ENCODE data around the gene BCAN.

Gene BCAN

GRCh38 chr1:156662005-156662799 lies 20.3 kb downstream of the BCAN start:
- no peak for DNase-seq

GRCh38 chr1:156662800-156663055 lies 20.8 kb downstream of the BCAN start:
- DNase-seq, result no peak

- no peak for DNase-seq
Measured at GRCh38 chr1:156663178-156663577, 21.3 kb downstream of the BCAN start.

- no peak for DNase-seq
Measured at GRCh38 chr1:156664046-156664766, 22.3 kb downstream of the BCAN start.

DNA sequence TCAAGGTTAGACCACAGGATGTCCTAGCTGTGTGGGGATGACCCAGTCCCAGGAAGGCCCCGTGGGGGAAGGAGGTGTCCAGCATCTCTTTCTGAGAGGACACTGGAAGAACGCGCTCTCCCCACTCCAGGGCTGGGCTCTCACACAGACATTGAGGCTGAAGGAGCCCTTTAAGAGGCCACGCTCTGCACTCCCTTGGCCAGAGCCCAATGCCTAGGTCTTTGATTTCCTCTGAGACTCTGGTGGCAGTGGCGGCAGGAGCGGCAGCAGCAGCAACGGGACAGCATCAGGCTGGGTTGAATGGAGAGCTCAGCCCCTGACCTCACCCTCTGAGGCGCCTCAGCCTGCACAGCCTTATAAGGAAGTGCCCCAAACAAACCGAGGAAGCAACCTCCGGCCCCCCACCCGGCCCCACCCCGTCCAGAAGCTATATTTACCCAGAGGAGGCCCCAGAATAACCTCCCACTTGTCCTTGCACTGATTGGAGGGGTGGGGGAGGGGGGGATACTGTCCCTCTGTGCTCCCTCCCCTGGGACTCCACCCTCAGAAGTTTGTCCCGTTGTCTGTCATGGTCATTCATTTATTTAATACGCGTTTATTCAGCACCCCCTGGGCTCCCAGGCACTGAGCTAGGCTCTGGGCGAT lies 23.0 kb downstream of the BCAN start:
- DNase-seq, result no peak

GRCh38 chr1:156665539-156665938 lies 23.6 kb downstream of the BCAN start:
- no peak for DNase-seq

- no peak for DNase-seq
Measured at GRCh38 chr1:156666862-156667609, 25.1 kb downstream of the BCAN start.

- DNase-seq, result no peak
Measured at GRCh38 chr1:156667610-156667967, 25.7 kb downstream of the BCAN start.

- no peak for DNase-seq
Measured at GRCh38 chr1:156667968-156668709, 26.2 kb downstream of the BCAN start.

DNA sequence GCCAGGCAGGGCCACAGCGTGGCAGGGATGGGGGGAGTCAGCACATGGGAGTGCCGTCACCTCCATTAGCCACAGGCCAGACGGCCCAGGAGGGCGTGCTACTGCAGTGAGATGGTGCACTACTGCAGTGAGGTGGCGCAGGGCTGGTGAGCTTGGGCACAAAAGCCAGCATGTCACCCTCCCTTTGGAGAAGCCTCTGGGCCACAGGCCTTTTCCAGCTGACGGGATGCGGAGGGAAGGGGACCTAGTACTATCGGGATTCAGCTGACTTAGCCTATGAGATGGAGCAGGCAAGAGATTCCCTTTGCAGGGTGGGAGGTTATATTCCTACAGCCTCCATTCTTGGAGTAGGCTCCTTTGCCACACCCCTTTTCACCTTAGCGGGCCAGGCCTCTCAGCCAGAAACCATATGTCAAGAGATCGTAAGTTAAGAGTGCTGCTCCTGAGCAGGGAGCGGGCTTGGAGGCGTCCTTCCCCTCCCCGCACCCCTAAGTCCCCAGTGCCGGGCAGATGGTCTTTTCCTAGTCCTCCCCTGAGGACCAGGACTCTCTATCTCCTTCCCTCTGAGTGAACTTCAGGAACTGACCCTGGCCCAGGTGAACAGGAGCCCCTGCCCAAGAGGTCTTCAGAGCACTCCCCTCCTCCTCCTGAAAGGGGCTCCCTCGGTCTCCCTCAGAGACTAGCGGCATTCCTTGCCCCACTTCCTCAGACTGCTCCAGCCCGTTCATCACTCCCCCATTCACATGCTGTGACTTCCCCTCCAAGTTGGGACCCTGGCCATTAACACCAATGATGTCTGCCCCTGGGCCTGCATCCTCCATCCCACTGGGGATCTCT lies 27.1 kb downstream of the BCAN start:
- no peak for DNase-seq

- no peak for DNase-seq
Measured at GRCh38 chr1:156669794-156670193, 27.9 kb downstream of the BCAN start.

GRCh38 chr1:156670359-156670758 lies 28.4 kb downstream of the BCAN start:
- no peak for DNase-seq

DNA sequence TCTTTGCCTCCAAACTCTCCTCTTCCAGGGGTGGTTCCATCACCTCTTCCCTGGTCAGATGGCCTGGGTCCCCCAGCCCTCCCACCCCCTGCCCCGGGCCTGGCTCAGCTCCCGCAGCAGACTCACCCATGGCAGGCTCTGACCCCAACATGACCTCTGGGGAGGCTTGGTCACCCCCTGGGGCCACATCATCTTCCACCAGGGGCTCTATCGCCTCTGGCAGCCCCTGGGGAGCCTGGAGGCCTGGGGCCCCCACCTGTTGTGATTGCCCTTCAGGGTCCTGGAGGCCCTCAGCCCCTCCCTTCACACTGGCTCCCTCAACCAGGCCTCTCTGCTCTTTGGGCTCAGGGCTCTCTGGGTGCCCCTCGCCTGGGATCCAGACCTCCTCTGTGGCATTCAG lies 28.9 kb downstream of the BCAN start:
- DNase-seq, result no peak

DNA sequence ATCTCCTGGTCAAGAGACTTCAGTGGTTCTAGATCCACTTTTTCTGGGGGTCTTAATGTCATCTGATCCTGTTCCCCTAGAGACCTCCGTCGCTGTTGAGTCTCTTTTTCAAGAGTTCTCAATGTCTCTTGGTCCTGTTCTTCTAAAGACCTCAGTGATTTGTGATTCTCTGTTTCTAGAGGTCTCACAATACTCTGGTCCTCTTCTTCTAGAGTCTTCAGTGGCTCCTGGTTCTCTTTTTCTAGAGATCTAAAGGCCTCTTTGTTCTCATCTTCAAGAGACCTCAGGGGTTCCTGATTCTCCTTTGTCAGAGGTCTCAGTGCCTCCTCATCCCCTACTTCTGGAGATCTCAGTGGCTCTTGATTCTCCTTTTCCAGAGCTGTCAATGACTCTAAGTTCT lies 29.9 kb downstream of the BCAN start:
- DNase-seq, result no peak

DNA sequence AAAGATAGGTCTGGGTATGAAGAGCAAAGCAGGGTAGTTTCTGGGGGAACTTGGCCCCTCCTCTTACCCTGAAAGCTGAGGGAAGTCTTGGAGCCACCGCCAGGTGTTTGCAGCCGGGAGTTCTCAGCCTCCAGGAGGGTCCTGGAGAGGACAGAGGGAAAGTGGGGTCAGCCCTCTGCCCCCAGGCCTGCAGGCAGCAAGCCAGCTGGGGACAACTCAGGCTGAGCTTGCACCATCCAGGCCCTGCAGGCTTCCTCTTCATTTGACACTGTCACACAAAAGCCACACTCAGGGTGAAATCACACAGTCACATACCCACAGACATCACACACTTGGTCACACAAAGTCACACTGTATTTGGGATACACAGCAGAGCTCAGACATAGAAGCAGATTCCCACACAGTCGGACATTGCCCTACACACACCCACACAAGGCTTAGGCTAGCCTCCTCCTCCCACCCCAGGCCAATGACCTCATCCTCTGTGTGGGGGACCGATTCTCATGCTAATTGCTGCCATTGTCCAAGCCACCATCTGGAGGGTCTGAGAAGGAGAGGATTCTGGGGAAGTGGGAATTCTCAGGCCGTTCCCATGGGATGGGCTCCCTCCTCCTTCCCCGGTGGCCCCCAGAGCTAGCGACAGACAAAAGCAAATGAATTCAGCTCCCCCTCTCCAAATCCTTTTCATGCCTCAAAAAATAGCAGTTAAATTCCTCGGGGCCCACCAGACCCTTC lies 31.6 kb downstream of the BCAN start:
- no peak for DNase-seq

DNA sequence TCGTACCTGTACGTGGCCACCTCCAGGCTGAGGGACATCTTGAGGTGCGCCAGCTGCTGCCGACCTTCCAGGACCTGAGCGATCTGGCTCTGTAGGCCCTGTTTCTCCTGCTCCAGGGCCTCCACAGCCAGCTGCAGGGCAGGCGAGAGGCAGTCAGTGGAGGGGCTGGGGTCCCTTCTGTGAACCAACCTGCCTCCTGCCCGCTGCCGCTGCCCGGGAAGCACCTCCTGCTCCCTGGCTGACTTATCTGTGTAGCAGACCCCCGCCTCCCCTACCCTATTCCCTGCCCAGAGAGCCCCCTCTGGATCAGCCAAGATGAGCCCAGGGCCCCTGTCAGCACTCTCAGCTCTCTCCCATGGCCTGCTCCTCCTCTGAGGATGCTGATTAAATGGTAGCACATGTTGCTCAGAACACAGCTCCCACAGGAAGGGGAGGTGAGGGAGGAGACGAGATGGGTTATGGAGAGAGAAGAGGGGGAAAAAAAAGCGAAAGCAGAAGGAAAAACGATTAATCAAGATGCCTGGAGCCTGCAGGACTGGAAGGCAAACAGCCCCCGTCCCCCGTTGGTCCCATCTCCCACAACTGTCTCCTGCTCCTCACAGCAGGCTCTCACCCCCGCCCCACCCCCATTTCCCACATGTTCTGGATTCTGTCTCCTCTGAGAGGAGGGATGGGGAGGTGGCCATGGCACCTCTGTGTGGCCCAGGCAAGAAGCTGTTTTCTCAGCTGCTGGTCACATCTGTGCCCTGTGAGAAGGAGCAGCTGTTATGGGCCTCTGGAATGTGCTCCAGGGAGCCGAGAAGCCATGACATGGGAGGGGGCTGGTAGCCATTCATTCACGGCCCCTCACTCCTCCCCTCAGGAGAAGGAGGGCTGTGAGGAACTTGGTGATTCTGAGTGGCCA lies 33.5 kb downstream of the BCAN start:
- no peak for DNase-seq

GRCh38 chr1:156676114-156676819 lies 34.4 kb downstream of the BCAN start:
- DNase-seq, result no peak

DNA sequence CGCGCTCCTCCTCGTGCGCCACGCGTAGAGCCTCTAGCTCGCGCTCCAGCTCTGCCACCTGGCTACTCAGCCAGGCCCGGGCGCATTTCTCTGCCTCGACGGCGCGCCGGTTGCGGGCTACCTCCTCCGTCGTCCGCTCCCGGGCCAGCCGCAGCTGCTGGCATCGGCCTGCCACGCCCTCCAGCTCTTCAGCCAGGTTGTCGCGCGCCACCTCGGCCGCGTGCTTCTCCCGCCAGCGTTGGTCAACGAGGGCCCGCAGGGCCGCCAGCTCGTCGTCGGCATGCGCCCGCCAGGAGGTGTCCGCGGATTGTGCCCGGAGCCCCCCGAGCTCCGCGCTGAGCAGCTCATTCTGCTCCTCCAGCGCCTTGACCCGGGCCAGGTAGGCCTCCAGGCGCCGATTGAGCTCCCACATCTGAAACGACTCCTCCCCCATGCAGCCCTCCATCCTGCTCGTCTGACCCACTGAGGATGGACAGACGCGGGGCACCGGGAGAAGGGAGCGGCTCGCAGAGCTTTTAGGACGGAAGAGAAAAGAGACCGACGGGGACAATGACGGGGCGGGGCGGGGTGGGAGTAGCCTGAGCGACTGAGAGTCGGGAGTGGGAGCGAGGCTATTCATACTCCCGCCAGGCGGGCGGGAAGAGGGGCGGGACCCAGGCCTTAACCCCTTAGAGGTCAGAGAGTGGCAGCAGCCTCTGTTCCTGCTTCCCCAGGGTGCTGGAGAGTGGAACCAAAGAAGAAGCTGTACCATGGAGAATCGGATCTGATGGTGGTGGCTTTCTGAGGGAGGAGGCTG lies 35.1 kb downstream of the BCAN start, which contains the start of gene NES:
Gene NES (minus strand): TSS at position 588 of the 796 bp plus-strand sequence. CDS start 143 bp downstream, at position 445.
- peak; percentile 30 for DNase-seq

Measured in NCI-H1105 (cell line).